ENCODE results near the gene TMEM179.
A peak's percentile ranks its signal among the peaks of the same experiment; 100 is the strongest.
"Not testable (repeated sequence)": the region's sequence is repeated elsewhere in the genome, so short reads cannot be mapped to it uniquely, and the experiment has no call there.

TMEM179 gene

DNA sequence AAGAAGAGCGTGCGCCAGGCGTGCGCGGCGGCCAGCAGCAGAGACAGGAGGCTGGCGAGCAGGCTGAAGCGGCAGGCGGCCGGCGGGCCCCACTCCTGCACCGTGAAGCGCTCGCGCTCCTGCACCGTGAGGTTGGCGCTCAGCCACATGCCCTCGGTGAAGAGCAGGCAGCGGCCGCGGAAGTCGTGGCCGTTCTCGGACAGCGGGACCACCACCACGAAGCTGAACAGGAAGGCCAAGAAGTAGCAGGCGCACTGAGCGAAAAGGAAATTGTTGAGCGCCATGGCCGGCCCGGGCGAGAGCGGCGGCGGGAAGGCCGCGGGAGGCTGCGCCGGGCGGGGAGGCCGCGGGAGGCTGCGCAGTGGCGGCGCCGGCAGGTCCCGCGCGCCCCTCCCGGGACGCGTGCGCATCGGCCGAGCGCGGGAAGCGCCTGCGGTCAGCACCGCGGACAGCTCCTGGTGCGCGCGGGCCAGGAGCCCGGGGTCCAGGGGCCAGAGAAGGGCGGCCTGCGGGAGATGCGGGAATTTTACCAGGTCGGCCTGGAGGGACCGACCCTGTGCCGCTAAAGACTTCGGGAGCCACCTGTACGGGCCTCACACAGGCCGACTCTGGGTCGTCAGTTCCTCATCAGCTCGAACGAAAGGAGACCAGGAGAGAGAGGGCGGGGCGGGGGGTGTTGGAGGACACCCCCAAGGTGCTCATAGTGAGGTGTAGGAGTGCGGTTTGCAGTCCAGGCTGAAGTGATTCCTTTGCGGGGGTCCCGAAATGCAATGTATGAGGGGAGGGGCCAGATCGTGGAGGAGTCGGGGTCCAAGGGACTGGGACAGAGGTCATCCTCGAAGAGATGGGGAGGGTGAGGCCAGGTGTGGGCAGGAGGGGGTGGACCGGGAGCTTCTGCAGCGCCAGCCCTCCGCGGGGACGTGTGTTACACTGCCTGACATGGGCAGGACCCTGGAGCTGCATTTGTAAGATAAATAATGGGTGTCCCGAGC is at the start of gene TMEM179:
Gene TMEM179 (minus strand): TSS at position 315 of the 992 bp plus-strand sequence. CDS start 31 bp downstream, at position 284.
- DNase-seq: peak in 7 of 56 donors; percentile 33 to 58 (median 37)

DNA sequence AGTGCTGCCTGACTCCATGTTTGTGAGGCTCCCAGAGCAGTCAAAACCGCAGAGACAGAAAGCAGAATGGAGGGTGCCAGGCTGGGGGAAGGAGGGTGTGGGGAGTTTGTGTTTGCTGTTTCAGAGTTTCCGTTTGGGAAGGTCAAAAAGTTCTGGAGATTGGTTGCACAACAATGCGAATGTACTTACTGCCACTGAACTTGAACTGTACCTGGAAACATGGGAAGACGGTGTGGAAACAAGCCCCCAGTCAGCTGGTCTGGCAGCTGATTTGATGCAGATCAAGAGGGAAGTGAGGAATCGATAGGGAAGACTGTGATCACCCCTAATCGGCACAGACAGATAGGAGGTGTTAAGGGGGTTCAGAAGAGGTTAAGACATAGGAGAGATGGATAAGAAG is 49.5 kb upstream of the TMEM179 start:
- no peak for DNase-seq

DNA sequence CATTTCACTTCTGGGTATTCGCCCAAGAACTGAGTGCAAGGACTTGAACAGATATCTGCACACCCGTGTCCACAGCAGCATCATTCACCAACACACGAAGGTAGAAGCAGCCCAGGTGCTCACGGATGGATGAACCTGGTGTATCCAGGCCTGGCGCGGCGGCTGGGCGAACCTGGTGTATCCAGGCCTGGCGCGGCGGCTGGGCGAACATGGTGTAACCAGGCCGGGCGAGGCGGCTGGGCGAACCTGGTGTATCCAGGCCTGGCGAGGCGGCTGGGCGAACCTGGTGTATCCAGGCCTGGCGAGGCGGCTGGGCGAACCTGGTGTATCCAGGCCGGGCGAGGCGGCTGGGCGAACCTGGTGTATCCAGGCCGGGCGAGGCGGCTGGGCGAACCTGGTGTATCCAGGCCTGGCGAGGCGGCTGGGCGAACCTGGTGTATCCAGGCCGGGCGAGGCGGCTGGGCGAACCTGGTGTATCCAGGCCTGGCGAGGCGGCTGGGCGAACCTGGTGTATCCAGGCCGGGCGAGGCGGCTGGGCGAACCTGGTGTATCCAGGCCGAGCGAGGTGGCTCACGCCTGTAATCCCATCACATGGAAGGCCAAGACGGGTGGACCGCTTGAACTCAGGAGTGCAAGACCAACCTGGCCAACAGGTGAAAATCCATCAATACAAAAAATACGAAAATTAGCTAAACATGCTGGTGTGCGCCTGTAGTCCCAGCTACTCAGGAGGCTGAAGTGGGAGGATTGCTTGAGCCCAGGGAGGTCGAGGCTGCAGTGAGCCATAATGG is 48.8 kb upstream of the TMEM179 start:
- DNase-seq: not testable (repeated sequence)

DNA sequence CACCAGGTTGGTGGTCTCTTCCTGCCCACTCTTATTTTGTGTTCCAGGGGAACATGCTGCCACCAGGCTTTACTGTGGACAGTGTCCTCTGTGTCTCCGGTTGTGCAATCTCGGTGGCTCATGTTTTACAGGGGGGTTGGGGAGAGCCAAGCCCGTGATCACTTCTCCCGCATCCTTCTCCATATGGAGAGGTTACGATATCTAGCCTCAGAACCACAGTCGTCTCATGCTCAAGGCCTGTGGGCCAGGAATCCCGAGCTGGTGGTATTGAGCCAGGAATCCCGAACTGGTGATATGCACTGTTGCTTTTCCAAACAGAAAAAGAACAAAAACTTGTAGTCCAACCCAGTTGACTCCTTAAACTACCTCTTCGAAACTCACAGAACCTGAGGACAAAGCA is 47.8 kb upstream of the TMEM179 start:
- no peak for DNase-seq

DNA sequence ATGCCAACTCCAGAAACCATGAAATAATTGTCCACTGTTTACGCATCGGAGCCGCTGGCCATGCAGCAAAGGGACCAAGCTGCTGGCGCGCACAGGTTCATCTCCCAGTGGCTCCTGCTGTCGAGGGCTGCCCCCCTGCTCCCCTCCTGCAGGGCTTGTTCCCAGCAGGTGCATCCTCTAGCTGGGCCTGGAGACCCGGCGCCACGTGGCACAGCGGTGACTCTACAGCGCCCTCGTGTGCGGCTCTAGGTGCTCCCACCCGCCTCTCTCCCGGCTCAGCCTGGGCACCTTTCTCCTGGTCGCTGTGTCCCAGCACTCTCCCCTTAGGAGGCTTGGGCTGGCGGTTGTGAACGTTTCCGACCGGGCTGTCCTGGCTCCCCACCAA is 47.3 kb upstream of the TMEM179 start:
- DNase-seq: no peak

DNA sequence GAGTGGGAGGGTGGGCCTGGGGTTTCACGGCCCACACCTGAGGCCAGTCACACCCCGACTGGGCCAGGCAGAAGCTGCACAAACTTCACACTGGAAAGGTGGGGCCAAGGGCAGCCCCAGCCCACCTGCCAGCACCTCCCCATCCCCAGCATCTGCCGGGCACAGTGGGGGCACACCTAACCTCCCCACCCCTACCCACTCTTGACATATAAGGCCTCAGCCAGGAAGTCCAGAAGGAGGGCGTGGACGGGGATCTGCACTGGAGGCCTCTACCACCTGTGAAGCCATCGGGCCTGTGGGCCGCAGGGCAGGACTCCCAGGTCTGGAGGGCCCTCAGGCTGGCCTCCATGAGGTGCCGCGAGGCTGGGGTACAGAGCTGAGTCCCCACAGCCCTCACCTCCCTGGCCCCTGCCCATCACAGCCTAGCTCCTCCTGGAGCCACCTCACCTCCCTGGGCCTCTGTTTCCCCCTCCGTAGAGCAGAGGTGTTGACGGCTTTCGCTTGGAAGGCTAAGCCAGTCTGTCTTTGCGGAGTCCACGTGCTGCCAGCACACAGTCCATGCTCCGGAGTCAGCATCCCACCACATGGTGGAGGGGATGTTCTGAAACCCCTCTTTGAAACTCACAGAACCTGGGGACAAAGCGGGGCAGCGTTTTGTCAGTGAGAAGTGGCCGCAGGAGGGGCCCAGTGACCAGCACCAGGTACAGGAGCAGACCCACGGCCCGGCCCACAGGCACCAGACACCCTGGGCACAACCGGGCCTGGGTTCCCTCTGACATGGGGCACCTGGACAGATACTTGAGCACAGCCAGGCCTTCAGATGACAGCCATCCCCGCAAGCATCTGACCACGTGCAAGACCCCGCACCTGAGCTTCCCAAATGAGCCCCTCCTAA is 46.7 kb upstream of the TMEM179 start:
- no peak for DNase-seq

DNA sequence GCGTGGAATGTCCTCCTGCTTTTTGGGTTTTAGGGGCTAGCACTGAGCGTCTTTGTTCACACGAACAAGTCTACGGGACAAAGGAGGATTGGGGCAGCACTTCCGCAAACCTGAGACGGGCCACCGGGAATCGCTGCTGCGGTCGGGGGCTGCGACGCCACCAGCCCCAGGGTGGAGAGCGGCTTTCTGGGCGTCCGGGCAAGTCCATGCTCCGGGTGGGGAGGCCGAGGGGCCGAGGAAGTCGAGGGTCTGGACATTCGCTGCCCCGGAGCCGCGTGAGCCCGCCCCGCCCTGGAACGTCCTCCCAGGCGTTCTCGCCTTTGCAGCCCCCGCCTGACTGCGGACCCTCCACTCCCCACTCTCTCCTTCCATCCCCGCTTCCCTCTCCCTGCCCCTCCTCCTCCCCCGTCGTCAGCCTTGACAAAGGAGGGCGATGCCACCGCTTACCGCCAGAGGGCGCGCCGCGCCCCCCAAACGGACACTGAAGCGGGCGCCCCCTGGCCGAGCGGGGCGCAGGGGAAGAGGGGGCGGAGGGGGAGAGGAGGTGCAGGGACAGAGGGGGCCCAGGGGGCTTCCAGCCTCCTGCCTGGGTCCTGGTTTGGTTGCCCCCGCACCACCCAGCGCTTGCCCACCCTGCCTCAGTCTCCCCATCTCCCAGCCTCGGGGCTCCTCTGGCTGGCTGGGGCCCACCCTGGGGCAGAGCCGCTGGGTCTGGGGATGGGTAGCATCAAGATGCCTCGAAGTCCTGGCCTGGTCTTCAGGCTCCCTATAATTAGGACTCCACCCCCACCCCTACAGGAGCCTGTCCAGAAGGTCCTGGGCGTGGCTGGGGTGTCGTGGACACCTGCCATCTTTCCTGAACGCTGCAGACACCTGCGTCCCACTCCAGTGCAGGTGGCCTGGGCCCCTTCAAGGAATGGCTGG is 45.7 kb upstream of the TMEM179 start:
- peak in 40 of 56 donors; percentile 9 to 81 (median 52) for DNase-seq

DNA sequence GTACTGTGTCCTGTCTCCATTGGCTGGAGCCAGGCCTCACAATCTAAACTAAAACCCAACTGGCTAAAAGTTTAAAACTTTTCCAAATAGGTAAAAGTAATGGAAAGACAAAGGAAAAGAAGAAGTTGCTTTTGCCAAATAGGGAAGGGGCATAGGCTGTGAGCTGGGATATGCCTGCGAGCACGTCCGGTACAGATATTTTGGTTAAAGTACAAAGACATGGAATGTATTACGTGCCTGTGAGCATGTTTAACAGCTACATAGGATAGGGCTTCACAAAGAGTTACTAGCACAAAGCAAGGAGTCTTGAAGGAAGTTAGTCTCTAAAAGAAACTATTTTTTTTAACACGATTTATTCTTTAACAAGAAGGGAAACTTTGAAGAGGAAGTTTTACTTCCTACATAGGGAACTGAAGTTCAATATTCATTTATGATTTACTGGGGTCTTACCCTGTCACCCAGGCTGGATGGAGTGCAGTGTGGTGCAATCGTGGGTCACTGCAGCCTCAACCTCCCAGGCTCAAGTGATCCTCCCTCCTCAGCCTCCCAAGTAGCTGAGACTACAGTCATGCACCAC is 43.0 kb upstream of the TMEM179 start:
- no peak for DNase-seq

DNA sequence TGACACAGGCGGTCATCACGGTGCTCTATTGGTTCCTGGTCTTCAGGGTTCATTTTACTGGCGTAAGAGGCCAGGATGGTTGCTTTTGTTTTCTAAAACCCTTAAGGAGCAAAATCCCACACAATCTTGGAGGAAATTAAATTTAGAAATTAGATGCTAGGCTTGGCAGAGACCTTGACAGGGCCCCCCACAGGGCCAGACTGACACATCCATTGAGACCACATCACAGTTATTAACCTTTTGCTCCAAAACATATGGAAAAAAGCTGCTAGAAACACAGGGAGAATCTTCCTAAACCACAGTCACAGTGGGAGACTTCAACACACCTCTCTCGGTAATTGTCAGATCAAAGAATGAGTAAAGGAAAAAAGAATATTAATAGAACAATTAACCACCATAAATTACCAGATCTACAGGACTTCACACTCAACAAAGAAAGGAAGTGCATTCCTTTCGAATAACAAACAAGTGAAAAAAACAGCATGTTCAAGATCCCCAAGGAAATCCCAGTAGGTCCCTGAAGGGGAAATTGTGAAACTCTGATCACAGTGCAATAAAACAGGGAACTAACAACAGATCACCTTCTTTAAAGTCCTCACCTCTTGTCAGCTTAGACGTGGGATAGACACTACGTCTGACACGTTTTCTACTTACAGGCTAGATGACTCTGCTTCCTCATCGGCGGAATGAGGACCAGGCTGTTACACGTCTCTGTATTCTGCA is 40.2 kb upstream of the TMEM179 start:
- DNase-seq: no peak

DNA sequence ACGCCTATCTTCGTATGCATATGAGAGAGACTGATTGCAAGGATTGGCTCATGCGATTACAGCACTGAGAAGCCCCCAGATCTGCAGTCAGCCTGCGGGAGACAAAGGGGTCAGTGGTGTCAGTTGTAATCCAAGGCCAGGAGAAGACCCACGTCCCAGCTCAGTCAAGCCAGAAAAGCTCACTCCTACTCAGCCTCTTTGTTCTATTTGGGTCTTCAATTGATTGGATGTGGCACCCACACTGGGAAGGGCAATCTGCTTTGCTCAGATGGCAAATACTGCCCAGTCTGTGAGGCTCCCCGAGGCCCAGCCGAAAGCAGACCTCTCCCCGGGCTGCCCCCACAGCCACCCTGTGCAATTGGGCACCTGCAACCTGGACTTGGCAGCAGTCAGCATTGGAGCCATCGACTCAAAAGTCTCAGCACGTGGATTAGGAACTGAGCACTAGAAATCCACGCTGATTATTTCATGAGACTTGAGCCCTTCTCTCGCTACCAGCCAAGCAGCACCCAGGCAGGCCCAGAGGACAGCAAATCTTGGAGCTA is 39.6 kb upstream of the TMEM179 start:
- DNase-seq: no peak

DNA sequence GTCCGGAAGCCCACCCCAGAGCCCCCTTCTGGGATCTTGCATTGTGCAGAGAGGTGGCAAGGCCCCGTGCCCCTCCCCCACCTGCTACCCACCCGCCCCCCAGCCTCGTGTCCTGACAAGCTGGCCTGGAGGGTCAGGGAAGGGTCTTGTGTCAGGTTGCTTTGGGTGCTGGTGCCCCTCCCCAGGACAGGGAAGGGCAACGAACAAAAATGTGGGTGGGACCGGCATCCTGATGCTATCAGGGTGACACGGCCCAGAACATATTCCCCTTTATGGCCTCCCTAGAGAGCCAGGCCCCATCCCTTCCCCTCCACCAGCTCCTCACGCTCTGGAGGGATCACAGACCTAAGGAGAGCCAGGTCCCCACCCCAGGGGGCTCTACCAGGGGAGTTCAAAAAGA is 38.7 kb upstream of the TMEM179 start:
- DNase-seq: no peak

DNA sequence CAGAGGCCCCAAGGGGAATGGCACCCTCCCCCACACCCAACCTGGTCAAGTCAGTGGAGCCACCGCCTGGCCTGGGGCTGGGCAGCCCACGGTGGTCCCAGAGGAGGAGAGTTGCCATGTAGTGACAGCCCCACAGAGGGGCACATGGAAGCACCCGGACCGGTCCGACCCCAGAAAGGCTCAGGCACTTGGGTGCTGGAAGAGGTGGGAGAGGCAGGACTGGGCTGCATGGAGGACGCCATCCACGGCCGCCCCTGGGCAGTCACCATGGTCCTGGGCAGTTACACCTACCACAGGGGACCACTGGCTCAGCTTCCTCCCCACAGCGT is 37.9 kb upstream of the TMEM179 start:
- DNase-seq: no peak

DNA sequence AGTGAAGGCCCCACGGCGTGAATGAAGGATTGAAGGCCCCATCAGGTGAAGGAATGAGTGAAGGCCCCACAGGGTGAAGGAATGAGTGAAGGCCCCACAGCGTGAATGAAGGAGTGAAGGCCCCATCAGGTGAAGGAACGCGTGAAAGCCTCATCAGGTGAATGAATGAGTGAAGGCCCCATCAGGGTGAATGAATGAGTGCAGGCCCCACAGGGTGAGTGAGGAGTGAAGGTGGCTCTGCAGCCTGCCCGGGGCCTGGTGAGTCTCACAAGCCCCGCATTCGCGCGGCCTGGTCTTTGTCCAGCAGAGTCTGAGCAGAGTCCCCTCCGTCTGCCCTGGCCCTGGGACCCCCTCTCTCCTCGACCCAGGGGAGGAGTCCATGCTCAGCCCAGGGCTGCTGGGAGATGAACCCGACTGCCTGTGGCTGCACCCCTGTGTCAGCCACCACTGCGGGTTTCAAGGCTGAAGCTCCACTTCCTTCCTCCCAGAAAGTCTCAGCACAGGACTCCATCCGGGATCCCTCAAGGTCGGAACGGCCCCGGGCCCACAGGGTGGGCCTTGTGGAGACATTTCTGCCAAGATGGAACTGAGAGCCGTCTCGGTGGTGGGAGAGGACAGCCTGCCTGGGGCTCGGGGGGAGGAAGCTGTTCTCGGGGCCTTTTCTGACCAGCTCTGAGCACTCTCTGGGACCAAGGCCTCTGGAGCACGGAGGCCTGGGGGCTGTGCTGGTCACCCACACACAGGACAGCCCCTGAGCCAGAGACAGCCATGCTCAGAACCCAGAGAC is 37.4 kb upstream of the TMEM179 start:
- no peak for DNase-seq

DNA sequence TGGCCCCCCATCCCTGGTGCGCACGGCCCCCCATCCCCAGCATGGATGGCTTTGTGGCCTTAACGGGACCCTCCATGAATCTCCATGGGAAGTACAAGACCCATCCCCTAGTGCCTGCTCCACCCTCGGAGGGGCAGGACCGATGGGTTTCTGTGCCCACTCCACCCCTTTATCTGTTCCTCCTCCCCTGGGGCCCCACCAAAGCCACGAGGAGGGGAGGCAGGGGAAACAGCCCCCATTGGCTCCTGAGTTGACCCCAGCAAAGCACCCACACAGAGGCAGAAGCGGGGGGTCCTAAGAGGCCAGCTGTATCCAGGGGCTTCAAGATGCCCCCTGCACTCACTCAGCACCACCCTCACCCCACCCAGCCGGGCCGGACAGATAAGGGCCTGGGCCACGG is 36.1 kb upstream of the TMEM179 start:
- DNase-seq: no peak

DNA sequence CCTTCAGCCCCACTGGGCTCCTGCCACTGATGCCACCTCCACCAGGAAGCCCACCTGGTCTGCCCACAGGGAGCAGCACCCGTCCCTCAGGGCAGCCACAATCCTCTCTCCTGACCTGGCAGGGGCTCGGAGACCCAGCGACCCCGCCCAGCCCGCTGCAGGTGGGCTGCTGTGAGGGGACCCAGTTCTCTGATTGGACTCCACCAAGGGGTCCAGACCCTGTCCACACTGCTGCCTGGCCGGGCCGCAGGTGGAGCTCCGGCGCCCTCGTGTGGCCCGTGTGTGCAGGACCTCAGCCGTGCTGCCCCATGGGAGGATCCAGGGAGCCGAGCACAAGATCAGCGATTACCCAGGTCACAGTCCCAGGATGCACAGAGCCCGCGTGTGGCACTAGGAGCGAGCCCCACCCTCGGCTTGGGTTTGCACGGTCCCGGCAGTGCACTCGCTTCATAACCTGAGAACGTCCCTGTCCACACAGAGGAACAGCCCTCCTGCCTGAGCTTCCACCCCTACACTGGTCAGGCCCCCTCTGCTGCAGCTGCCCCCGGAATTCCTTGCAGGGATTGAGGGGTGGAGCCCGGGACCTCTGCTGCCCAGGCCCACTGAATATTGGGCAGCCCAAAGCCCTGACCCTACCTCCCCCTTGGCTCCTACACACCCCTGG is 35.4 kb upstream of the TMEM179 start:
- DNase-seq: peak in 30 of 56 donors; percentile 16 to 76 (median 48)

DNA sequence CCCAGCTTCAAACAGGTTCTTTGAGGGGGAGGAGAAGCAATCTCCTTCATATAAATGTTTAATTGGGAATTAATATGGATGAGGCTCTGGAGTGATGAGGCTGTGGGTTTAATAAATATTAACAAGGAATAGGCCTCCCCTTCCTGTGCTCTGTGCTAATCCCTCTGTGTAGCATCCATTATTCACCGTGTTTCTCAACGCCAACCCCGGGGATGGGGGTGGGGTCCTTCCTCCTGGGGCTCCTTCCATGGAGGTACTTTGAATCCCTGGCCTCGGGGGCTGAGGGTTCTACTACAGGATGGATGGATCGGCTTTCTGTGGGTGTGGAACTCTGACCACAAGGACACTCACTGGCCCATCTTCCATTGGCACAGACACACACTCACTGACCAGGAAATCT is 34.9 kb upstream of the TMEM179 start:
- no peak for DNase-seq

DNA sequence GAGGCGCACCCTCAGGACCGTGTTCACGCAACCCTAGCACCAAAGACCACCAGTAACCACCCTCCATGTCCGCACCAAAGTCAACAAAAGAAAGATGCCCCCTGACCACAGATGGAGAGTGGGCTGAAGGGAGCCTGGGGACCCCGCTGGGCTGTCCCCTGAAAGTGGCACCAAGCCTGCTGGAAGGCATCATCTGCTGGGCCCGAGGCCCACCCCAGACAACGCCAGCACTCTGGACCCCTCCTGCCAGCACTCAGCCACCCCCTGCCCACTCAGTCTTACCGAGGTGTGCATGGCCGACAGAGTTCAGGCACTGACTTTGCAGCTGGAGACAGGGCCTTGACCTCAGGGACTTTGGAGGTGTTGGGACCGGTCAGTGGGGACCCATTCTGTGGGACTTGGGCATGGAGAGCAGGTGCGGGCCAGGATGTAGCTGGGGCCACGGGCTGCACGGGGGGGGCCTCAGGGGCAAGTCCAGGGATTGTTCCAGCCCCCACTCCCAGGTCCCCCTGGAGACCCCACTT is 34.4 kb upstream of the TMEM179 start:
- no peak for DNase-seq
